HEK293T (cell line): ENCODE data around the gene ID3.

Source experiments
- BHLHE40 ChIP-seq: fragments of 450-650 bp; IDR thresholded peaks from 2 replicates; pipeline ENCODE4 v1.6.1; 2016; ENCODE audit warnings: mild to moderate bottlenecking, moderate library complexity, borderline replicate concordance
- CTBP1 ChIP-seq: fragments of 450-650 bp; IDR thresholded peaks from 2 replicates; pipeline ENCODE4 v1.6.1; 2016; ENCODE audit warnings: borderline replicate concordance
- FOXA1 ChIP-seq: fragments of 450-650 bp; IDR thresholded peaks from 2 replicates; pipeline ENCODE4 v1.6.1; 2016; ENCODE audit warnings: mild to moderate bottlenecking
- FOXM1 ChIP-seq: fragments of 450-650 bp; IDR thresholded peaks from 2 replicates; pipeline ENCODE4 v1.6.1; 2017; ENCODE audit warnings: mild to moderate bottlenecking, borderline replicate concordance
- NFRKB ChIP-seq: fragments of 450-650 bp; IDR thresholded peaks from 2 replicates; pipeline ENCODE4 v1.6.1; 2016; ENCODE audit warnings: mild to moderate bottlenecking, moderate library complexity
- SP1 ChIP-seq: fragments of 450-650 bp; IDR thresholded peaks from 2 replicates; pipeline ENCODE4 v1.6.1; 2017
- SUZ12 ChIP-seq: fragments of 450-650 bp; IDR thresholded peaks from 2 replicates; pipeline ENCODE4 v1.6.1; 2016; ENCODE audit warnings: mild to moderate bottlenecking
- ZNF384 ChIP-seq: fragments of 450-650 bp; IDR thresholded peaks from 2 replicates; pipeline ENCODE4 v1.6.1; 2016

GRCh38 chr1:23525558-23526250 lies 33.6 kb downstream of the ID3 start:
- TF ChIP-seq SUZ12: no peak
- TF ChIP-seq CTBP1: no peak
- TF ChIP-seq SP1: no peak
- no peak for TF ChIP-seq NFRKB
- no peak for TF ChIP-seq ZNF384
- no peak for TF ChIP-seq FOXA1
- TF ChIP-seq FOXM1: no peak
- no peak for TF ChIP-seq BHLHE40
